Measurements from ENCODE around the gene FBXL2.

Gene FBXL2

GRCh38 chr3:33236005-33236404, 41.2 kb upstream of the FBXL2 start:
- DNase-seq (ENCODE audit: low read depth): no peak
- no peak overlapping the region for H3K4me3 ChIP-seq (ENCODE audit: low read depth, low read length)
- TF ChIP-seq MYC (IDR thresholded peaks at IDR 0.05; ENCODE audit: low read depth, low read length): no peak
- no peak for TF ChIP-seq POLR2A (IDR thresholded peaks at IDR 0.05; ENCODE audit: extremely low read depth, insufficient read length)
- no peak for TF ChIP-seq MAX (IDR thresholded peaks at IDR 0.05; ENCODE audit: low read depth, low read length)
- no peak for TF ChIP-seq CTCF (IDR thresholded peaks at IDR 0.05; ENCODE audit: low read depth, low read length)

GRCh38 chr3:33237439-33237838, 39.8 kb upstream of the FBXL2 start:
- H3K4me3 ChIP-seq (ENCODE audit: low read depth, low read length): no peak overlapping the region
- no peak for TF ChIP-seq MYC (IDR thresholded peaks at IDR 0.05; ENCODE audit: low read depth, low read length)
- no peak for TF ChIP-seq CTCF (IDR thresholded peaks at IDR 0.05; ENCODE audit: low read depth, low read length)
- no peak for TF ChIP-seq POLR2A (IDR thresholded peaks at IDR 0.05; ENCODE audit: extremely low read depth, insufficient read length)
- TF ChIP-seq MAX (IDR thresholded peaks at IDR 0.05; ENCODE audit: low read depth, low read length): no peak
- no peak for DNase-seq (ENCODE audit: low read depth)

- DNase-seq (ENCODE audit: low read depth): no peak
- no peak overlapping the region for H3K4me3 ChIP-seq (ENCODE audit: low read depth, low read length)
- TF ChIP-seq CTCF (IDR thresholded peaks at IDR 0.05; ENCODE audit: low read depth, low read length) (no peak), MAX (IDR thresholded peaks at IDR 0.05; ENCODE audit: low read depth, low read length) (no peak), MYC (IDR thresholded peaks at IDR 0.05; ENCODE audit: low read depth, low read length) (no peak)
Observed at GRCh38 chr3:33238923-33239322, 38.3 kb upstream of the FBXL2 start.

GRCh38 chr3:33240261-33240660, 37.0 kb upstream of the FBXL2 start:
- no peak overlapping the region for H3K4me3 ChIP-seq (ENCODE audit: low read depth, low read length)
- TF ChIP-seq MYC (IDR thresholded peaks at IDR 0.05; ENCODE audit: low read depth, low read length) (no peak), MAX (IDR thresholded peaks at IDR 0.05; ENCODE audit: low read depth, low read length) (no peak), POLR2A (IDR thresholded peaks at IDR 0.05; ENCODE audit: extremely low read depth, insufficient read length) (no peak), CTCF (IDR thresholded peaks at IDR 0.05; ENCODE audit: low read depth, low read length) (no peak)
- no peak for DNase-seq (ENCODE audit: low read depth)

- H3K4me3 ChIP-seq (ENCODE audit: low read depth, low read length): no peak overlapping the region
- DNase-seq (ENCODE audit: low read depth): no peak
- TF ChIP-seq MAX (IDR thresholded peaks at IDR 0.05; ENCODE audit: low read depth, low read length) (no peak), MYC (IDR thresholded peaks at IDR 0.05; ENCODE audit: low read depth, low read length) (no peak), POLR2A (IDR thresholded peaks at IDR 0.05; ENCODE audit: extremely low read depth, insufficient read length) (no peak), CTCF (IDR thresholded peaks at IDR 0.05; ENCODE audit: low read depth, low read length) (no peak)
Observed at GRCh38 chr3:33246786-33247185, 30.5 kb upstream of the FBXL2 start.

GRCh38 chr3:33250712-33251111, 26.5 kb upstream of the FBXL2 start:
- no peak for DNase-seq (ENCODE audit: low read depth)
- H3K4me3 ChIP-seq (ENCODE audit: low read depth, low read length): no peak overlapping the region
- TF ChIP-seq CTCF (IDR thresholded peaks at IDR 0.05; ENCODE audit: low read depth, low read length) (no peak), POLR2A (IDR thresholded peaks at IDR 0.05; ENCODE audit: extremely low read depth, insufficient read length) (no peak), MAX (IDR thresholded peaks at IDR 0.05; ENCODE audit: low read depth, low read length) (no peak), MYC (IDR thresholded peaks at IDR 0.05; ENCODE audit: low read depth, low read length) (no peak)

All from NB4 (cell line).